Hepatocyte (in vitro differentiated cells): ENCODE data around the gene PDE4D. TPM values are rescaled to one million over a fixed set of nuclear protein-coding genes. Genes with fewer than 3 reads are reported as not detected.

Source experiments
- DNase-seq: peaks from one replicate; pipeline ENCODE4 v3.0.0-alpha.2; 2016; ENCODE audit warnings: low spot score
- H2AFZ ChIP-seq: fragments of 200-600 bp; sonication (generic); 2 replicates; pipeline ENCODE4 v1.6.0; 2016; ENCODE audit warnings: antibody characterized with exemption, mild to moderate bottlenecking
- H3K27ac ChIP-seq: fragments of 200-600 bp; sonication (generic); 2 replicates; pipeline ENCODE4 v1.5.1; 2016; ENCODE audit warnings: mild to moderate bottlenecking
- H3K27me3 ChIP-seq: fragments of 200-600 bp; sonication (generic); 2 replicates; pipeline ENCODE4 v1.6.1; 2016
- H3K36me3 ChIP-seq: fragments of 200-600 bp; sonication (generic); replicated peaks from 2 replicates; pipeline ENCODE4 v1.5.1; 2016; ENCODE audit warnings: low read depth; ENCODE audit not compliant: insufficient read depth
- H3K4me1 ChIP-seq: fragments of 200-600 bp; sonication (generic); 2 replicates; pipeline ENCODE4 v1.5.1; 2016; ENCODE audit warnings: mild to moderate bottlenecking, moderate library complexity; ENCODE audit not compliant: insufficient read depth
- H3K4me2 ChIP-seq: fragments of 200-600 bp; sonication (generic); 2 replicates; pipeline ENCODE4 v1.6.0; 2016
- H3K4me3 ChIP-seq: fragments of 200-600 bp; sonication (generic); 2 replicates; pipeline ENCODE4 v1.5.1; 2016; ENCODE audit warnings: mild to moderate bottlenecking
- H3K79me2 ChIP-seq: fragments of 200-600 bp; sonication (generic); 2 replicates; pipeline ENCODE4 v1.6.0; 2017; ENCODE audit warnings: mild to moderate bottlenecking
- H3K9me2 ChIP-seq: fragments of 200-600 bp; sonication (generic); replicated peaks from 2 replicates; pipeline ENCODE4 v1.6.0; 2017; ENCODE audit warnings: mild to moderate bottlenecking; ENCODE audit not compliant: insufficient read depth
- H3K9me3 ChIP-seq: fragments of 200-600 bp; sonication (generic); 2 replicates; pipeline ENCODE4 v1.5.1; 2016; ENCODE audit warnings: low read depth, mild to moderate bottlenecking
- H4K20me1 ChIP-seq: fragments of 200-600 bp; sonication (generic); 2 replicates; pipeline ENCODE4 v1.6.0; 2016; ENCODE audit warnings: mild to moderate bottlenecking; ENCODE audit not compliant: insufficient read depth, poor library complexity, severe bottlenecking
- CTCF ChIP-seq: fragments of 200-600 bp; sonication (generic); IDR thresholded peaks from 2 replicates; pipeline ENCODE4 v1.5.1; 2016; ENCODE audit warnings: antibody characterized with exemption, mild to moderate bottlenecking; ENCODE audit not compliant: poor library complexity
- EZH2 ChIP-seq: fragments of 200-600 bp; sonication (generic); IDR thresholded peaks from 2 replicates; pipeline ENCODE4 v1.6.1; 2016; ENCODE audit warnings: antibody characterized with exemption, mild to moderate bottlenecking, borderline replicate concordance
- EZH2phosphoT487 ChIP-seq: fragments of 200-600 bp; sonication (generic); IDR thresholded peaks from one replicate; pipeline ENCODE4 v1.6.1; 2018; ENCODE audit warnings: antibody characterized with exemption, mild to moderate bottlenecking, low read depth, moderate library complexity; ENCODE audit not compliant: unreplicated experiment, severe bottlenecking
- WGBS: methylation state at CpG from one replicate; pipeline ENCODE4 v1.1.6; 2016; ENCODE audit warnings: low lambda C conversion rate; ENCODE audit errors: missing lambda C conversion rate; 5-methylcytosine and 5-hydroxymethylcytosine counted together
- polyA plus RNA-seq: library from polyadenylated mRNA; unstranded; fragments of >200 nt; fragmentation: Nextera tagmentation; extraction: Ambion mirVana; gene quantifications from 2 replicates; pipeline ENCODE4 v1.2.1, GENCODE V29; 2016
- total RNA-seq: library from RNA; depleted of rRNA; stranded (reverse); fragments of >200 nt; gene quantifications from 2 replicates; pipeline ENCODE4 v1.2.3, GENCODE V29; 2014

Gene PDE4D
- total and polyA plus RNA-seq, 2 experiments from 2014 or later = 14.5 to 45.2 TPM

- Histone ChIP-seq H3K4me2 (no peak overlapping the region), H3K27ac (no peak overlapping the region), H3K4me3 (no peak overlapping the region), H3K36me3 (no peaks in the 10 kb centered on the region), H3K79me2 (no peaks in the 10 kb centered on the region), H4K20me1 (no peaks in the 10 kb centered on the region), H3K27me3 (no peaks in the 10 kb centered on the region), H3K4me1 (peaks cover 21% of the 10 kb centered on the region), H3K9me3 (no peaks in the 10 kb centered on the region), H2AFZ (no peak overlapping the region), H3K9me2 (no peaks in the 10 kb centered on the region)
- TF ChIP-seq EZH2 (no peak), EZH2phosphoT487 (no peak), CTCF (no peak)
- DNase-seq = no peak
- 90% methylated on average over 1 of the region's 1 CpG for WGBS
Observed at GRCh38 chr5:59119480-59119879, 774.0 kb downstream of the PDE4D start.

GRCh38 chr5:59117320-59117719 lies 776.2 kb downstream of the PDE4D start:
- Histone ChIP-seq H3K36me3 (no peaks in the 10 kb centered on the region), H4K20me1 (no peaks in the 10 kb centered on the region), H3K27ac (no peak overlapping the region), H2AFZ (no peak overlapping the region), H3K4me1 (peaks cover 4% of the 10 kb centered on the region), H3K4me2 (no peak overlapping the region), H3K27me3 (no peaks in the 10 kb centered on the region), H3K9me3 (no peaks in the 10 kb centered on the region), H3K79me2 (no peaks in the 10 kb centered on the region), H3K4me3 (no peak overlapping the region), H3K9me2 (no peaks in the 10 kb centered on the region)
- TF ChIP-seq EZH2phosphoT487 (no peak), EZH2 (no peak), CTCF (no peak)
- DNase-seq = no peak
- WGBS = 44% methylated on average over 3 of the region's 3 CpGs

GRCh38 chr5:59116231-59116865 lies 777.2 kb downstream of the PDE4D start:
- no peaks in the 10 kb centered on the region for H3K36me3 ChIP-seq
- H4K20me1 ChIP-seq = no peaks in the 10 kb centered on the region
- H3K27me3 ChIP-seq = no peaks in the 10 kb centered on the region
- peak overlapping the region; percentile 47 for H3K4me2 ChIP-seq
- H3K9me2 ChIP-seq = no peaks in the 10 kb centered on the region
- H2AFZ ChIP-seq = no peak overlapping the region
- WGBS = 44% methylated on average over 11 of the region's 11 CpGs
- peak overlapping the region; percentile 61 for H3K27ac ChIP-seq
- no peak for DNase-seq
- TF ChIP-seq EZH2 (no peak), EZH2phosphoT487 (no peak), CTCF (no peak)
- H3K9me3 ChIP-seq = no peaks in the 10 kb centered on the region
- H3K4me3 ChIP-seq = no peak overlapping the region
- H3K4me1 ChIP-seq = peaks cover 4% of the 10 kb centered on the region
- no peaks in the 10 kb centered on the region for H3K79me2 ChIP-seq
